Stimulated activated CD8-positive, alpha-beta memory T cell treated with anti-CD3 and anti-CD28 coated beads, Interleukin-15, amount 100 ng/mL, for 1 hour (primary cell): ENCODE measurements around the gene ZNF778.

Source experiments
- DNase-seq: peaks from one replicate; pipeline ENCODE4 v3.0.0-alpha.2; 2020; ENCODE audit warnings: low read depth

ZNF778 gene

DNA sequence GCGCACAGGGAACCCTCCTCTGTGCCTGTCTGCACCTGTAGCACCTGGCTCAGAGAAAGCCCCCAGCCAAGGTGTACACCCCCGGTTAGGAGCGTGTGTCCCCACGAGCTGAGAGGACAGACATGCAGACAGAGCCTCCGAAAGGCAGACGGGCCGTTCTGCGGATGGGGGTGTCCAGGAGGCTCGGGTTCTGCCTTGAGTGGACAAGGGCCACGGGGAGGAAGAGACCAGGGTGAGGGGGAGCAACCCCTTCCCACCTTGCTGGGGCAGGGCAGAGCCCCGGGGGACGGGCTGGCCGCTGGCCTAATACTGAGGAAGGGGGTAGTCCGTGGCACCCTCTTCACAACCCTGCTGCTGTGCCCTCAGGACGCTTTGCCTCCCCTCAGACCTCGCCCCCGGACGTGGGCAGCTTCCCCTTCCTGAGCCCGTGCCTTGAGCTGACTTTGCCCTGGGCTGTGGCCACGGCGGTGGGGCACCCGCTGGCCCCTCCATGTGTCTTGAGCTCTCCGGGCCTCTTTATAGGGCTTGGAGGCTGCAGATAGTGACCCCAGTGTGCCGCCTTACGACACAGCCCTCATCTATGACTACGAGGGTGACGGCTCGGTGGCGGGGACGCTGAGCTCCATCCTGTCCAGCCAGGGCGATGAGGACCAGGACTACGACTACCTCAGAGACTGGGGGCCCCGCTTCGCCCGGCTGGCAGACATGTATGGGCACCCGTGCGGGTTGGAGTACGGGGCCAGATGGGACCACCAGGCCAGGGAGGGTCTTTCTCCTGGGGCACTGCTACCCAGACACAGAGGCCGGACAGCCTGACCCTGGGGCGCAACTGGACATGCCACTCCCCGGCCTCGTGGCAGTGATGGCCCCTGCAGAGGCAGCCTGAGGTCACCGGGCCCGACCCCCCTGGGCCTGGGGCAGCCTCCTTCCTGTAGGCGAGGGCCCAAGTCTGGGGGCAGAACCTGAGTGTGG, 22.9 kb upstream of the ZNF778 start:
- DNase-seq = no peak

DNA sequence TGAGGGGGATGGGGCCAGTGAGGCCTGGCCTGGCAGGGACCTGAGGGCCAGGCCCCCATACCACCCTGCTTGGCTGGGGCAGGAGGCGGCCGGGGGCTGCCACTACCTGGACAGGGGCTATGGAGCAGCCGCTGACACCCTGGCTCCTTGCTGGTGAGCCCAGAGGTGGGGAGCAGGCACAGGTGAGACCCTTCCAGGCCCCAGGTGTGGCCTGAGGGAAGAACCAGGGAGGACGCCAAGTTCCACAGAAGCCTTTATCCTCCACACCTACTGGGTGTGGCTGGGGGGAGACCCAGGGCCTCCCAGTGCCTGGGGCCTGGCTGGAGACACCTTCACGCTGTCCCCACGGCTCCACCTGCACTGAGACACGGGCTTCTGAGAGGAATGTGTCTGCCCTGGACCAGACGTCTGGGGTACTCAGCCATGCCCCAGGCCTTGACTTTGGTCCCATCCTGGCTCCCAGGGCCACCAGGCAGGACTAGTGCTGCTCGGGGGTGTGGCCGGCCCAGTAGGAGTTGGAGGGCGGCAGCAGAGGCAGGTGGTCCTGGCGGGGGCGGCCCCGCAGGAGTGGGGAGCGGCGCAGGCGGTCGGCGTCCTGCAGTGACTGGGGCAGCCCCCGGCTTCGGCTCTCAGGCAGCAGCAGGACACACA, 21.9 kb upstream of the ZNF778 start:
- DNase-seq = no peak

DNA sequence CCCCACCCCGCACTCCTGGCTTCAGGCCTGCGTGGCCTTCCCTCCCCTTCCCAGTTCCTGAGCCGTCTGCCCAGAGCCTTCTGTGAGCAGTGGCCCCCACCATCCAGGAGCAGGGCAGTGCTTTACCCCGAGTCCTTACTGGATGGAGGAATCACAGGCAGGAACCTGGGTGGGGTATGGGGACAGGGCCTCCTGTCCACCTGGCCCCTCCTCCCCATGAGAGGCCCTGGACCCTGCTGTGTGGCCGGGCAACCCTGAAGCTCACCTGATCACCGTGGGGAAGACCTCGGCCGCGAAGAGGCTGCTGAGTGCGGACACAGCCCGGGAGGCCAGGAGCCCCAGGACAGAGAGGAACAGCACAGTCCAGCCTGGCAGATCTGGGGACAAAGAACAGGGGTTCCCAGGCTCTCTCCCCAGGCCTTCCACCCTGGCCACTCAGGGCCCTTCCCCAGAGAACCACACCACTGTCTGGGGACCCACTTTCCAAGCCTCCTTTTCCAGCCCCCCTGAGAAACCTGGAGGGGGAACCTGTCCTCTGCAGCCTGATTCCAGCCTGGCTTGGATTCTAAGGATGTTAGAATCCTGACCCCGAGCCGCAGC, 20.4 kb upstream of the ZNF778 start:
- no peak for DNase-seq

DNA sequence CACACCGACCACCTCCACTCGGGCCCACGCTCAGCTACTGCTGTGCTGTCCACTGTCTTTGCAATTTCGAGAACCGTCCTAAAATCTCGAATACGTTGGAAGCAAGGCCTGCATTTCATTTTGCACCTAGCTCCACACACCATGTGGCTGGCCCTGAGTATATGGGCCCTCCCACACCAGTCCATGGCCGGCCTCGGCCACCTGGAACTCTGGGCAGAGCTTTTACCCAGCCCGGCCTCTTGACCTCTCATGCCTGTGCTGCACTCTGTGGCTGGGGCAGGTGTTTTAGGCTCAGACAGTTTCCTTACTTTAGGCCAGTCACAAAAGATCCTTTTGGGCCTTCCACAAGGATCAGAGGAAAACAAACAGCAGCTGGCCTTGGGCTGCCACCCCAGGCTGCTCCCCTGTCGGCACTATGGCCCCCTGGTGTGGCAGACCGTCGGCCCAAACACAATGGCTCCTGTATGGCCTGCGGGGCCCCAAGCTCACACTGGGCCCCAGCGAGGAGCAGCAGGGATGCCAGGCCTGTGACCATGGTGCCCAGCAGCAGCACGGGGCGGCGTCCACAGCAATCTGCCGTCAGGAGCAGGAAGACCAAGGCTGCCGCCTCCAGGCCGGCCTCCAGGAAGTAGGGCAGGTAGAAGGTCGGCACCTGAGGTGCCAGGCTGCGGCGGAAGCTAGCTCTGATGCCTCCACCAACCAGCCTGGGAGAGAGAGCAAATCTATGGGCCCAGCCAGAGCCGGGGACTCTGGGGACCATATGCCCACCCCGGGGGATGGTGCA, 19.7 kb upstream of the ZNF778 start:
- no peak for DNase-seq

DNA sequence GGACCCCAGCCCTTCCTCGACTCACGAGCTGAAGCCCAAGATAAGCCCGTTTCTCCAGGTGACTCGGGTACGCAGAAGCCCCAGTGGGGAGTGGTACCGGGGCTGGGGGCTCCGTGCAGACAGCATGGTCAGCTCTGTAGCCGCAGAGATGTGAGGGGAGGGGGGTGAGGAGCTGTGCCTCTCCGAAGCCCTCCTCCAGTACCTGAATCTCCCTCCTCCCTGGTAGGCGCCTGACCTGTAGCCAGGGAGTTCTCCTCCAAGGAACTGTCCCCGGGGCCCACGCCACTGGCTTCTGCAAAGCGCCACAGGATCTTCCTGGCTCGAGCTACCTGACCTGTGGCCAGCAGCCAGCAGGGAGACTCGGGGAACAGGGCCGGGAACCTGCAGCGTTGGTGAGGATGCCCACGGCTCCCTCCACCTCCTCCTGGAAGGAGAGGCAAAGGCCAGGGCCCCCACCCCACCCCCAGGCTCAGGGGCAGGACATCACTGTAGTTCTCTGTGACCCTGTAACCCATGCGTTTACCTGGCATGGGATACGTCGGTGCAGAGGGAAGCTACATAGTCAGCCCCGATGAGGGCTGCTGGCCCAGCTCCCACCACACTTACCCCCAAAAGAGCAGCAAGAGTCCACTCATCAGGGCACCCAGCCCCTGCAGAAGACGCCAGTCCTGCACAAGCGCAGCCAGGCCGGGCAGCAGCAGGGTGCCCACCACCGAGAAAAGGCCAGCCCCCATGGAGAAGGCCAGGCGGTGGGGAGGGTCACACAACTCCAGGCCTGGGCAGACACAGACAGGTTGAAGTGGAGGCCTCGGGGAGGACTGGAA, 18.9 kb upstream of the ZNF778 start:
- DNase-seq = no peak

DNA sequence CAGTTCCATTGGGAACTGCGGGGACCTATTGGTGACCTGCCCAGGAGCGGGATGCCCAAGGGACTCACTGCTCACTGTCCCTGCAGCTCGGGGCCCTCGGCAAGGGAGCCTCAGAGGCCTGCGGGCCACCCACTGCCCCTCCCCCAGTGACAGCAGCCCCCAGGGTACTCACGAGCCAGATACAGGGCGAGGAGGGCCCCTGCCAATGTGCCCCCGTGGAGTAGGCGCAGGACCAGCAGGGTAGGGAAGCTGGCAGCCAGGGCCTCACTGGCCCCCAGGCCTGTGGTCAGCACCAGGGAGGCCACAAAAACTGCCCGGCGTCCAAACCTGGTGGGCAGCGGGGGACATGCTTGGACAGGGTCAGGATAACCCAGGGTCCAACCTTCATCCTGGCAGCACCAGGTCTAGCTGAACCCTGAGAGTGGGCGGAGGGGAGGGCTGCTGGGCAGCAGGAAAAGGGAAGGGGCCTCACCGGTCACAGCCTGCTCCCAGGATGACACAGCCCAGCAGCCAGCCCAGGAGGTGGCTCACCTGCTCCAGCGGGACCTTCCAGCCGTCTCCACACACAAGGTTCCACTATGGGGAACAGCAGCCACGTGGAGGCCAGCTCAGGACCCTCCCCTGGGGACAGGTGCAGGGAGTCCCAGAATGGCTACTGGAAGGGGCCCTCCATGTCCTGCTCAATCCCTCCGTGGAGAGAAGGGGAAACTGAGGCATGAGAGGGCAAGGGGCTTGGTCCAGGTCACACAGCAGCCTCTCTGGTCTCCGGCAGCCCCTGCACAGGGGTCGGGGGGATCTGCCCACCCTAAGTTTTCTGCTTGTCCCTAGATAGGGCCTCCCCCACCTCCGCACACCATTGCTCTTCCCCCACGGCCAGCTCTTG, 18.0 kb upstream of the ZNF778 start:
- no peak for DNase-seq

DNA sequence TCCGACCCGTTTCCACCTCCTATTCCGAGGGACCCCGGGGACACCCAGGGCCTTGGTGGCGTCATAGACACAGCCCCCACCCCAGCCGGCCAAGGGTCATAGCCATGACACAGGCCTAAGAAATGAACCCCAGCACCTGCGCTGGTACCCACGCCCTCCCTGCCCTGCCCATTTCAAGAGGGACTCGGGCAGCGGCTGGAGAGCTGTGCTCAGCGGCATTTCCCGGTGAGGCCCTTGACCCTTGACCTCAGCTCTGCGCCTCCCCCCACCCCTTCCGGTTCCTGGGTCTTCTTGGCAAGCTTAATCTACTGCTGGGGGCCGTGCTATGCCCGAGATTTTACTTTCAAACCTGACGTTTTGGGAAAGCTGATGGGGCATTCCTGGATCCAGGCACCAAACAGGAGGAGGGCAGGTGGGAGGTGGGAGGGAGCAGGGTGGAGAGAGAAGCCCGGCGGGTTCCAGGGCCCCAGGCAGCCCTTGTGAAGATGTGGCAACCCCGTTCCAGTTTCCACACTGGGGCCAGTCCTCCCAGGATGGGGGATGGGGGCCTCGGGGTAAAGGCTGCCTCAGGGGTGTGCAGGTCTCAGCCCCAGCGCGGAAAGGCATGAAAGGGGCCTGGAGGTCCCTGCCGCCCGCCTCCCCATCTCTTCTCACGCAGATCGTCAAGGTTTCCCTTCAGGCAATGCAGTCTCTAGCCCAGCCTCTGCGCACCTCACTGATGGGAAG, 17.2 kb upstream of the ZNF778 start, which contains the start of gene SLC22A31:
Gene SLC22A31 (minus strand): TSS at position 414 of the 726 bp plus-strand sequence. CDS start 36 bp downstream, at position 378.
- no peak for DNase-seq

DNA sequence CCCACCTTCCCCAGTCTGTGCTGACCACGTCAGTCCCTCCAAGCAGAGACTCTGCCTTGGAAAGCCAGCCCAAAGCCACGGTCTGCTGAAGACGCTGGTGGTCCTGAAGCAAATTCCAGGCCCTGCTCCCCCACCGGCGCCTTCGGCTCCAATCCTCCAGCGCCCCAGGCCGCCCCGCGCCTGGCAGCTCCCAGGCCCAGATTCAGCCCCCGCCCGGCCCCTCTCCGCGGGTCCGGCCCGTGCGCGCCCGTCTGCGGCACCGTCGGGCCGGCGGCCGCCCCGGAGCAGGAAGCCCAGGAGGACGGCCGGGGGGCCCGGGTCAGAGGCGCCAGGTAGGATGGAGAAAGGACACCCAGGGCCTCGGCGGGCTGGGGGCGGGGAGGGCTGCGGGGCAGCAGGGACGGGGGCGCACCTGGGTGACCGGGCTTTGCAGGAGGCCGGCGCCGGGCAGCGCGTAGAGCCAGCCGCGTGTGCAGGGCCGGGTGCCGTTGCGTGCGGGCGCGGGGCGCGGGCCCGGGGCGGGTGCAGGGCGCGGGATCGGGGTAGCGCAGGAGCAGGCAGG, 16.6 kb upstream of the ZNF778 start:
- DNase-seq = no peak

DNA sequence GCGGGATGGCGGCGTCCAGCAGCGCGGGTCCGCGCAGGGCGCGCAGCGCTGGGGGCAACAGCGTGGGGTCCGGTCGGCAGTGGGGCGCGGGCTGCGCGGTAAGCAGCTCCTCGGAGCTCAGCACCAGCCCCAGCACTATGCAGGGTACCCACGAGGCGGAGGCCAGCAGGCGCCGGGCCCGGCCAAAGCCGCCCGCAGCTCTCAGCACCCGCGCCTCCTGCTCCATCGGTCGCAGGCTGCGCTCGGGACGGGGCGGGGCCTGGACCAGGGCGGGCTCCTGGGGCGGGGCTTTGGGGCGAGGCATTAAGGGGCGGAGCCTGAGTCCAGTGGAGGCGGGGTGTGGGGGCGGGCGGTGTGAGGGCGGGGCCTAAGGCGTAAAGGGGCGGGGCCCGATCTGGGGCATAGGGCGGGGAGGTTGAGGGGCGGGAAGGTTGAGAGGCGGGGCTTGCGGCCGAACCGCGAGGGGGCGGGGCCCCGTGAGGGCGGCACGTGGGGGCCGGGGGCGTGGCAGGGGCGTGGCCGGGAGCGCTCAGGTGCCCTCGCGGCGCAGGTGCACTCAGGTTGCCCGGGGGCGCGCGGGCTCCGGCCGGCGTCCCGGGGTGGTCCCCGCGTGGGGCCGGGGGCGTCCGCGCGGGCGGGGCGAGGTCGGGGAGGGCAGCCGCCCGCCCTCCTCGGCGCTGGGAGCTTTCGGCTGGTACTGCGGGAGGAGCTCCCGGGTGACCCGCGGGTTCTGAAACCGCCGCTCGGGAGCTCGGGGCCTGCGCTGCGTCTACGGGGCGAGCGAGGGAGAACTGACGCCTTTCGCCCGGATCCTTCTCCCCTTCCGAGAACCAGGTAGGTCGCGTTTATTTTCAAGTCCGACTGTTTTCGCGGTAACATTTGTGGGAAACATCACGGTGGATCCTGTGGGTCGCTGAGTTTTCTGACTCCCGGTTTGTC, 15.8 kb upstream of the ZNF778 start:
- DNase-seq = peak; percentile 49

DNA sequence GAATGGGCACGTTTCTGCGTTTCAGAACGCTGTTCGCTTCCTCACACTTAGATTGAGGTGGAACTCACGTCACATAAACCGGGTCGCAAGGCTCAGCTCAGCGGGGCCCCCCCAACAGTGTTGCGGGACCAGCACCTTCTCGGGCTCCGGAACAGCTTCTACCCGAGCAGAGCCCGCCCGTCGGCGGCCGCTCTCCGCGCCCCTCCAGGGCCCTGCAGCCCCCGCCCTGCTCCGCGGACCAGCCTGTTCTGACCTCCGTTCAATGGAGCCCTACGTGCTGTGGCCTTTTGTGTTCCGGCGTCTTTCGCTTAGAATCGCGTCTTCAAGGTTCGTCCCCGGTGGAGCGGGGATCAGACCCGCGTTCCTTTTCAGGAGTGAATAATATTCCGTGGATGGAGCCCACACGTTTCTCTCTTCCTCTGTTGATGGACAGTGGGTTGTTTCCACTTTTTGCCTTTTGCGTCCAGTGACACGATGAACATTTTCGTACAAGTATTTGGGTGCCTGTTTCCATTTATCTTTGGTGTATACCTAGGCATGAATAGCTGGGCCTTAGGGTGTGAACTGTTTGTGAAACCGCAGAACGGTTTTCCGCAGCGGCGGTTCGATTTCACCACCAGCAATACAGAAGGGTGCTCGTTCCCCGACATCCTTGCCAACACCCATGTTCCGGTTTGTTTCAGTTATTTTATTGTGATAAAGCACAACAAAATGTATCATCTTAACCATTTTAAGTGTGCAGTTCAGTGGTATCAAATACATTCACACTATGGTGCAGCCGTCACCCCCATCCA, 14.9 kb upstream of the ZNF778 start:
- no peak for DNase-seq

DNA sequence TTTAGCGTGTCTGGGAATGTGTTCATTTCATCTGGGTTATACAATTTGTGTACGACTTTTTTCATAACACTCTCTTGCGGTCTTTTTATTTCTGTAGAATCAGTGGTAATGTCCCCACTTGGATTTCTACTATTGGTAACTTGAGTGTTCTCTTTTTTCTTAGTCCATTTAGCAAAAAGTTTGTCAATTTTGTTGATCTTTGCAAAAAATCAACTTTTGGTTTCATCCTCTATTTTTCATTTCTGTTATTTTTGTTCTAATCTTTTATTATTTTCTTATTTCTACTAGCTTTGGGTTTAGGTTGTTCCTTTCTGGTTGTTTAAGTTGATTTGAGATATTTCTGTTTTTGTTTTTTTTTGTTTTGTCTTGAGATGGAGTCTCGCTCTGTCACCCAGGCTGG, 9.5 kb upstream of the ZNF778 start:
- no peak for DNase-seq

DNA sequence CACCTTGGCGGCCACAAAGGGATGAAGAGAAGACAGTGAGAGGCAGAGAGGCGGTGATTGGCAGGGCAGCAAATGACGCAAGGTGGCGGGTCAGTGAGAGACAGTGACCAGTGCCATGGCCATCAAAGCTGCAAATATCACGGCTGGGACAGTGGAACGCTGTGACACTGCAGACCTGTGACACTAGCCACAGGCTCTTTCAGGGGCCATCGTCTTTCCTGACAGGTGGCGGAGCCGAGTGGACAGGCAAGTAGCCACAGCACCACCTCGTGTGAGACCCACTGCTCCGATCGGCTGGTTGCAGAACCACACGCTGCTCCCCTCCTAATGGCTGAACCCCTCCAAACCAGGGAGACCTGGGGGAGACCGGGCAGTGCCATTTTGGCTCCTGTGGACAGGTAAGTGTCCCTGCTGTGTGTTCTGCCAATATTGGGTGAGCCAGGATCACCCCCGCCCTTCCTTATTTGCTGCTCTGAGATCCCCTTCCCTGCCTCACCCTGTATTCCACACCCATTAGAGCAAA, 7.9 kb upstream of the ZNF778 start:
- DNase-seq = no peak

DNA sequence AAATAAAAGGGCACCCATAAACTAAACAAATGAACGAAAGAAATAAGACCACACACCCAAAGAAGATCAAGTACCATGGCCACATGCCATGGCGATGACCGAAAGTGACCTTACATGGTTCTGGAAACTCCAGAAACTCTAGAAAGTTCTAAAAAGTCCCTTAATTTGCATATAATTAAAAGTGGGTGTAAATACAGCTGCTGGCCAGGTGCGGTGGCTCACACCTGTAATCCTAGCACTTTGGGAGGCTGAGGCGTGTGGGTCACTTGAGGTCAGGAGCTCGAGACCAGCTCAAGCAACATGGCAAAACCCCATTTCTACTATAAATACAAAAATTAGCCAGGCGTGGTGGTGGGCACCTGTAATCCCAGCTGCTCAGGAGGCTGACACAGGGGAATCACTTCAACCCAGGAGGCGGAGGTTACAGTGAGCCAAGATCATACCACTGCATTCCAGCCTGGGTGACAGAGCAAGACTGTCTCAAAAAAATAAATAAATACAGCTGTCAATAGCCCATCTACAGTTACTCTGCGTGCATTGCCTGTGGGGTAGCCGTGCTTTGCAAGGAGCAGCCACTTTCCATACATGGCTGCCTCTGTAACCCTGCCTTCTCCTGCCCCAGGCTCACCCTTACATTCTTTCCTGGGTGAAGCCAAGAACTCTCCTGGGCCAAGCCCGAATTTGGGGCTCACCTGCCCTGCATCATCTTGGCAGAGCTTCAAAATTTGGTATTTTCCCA, 7.2 kb upstream of the ZNF778 start:
- DNase-seq = no peak

DNA sequence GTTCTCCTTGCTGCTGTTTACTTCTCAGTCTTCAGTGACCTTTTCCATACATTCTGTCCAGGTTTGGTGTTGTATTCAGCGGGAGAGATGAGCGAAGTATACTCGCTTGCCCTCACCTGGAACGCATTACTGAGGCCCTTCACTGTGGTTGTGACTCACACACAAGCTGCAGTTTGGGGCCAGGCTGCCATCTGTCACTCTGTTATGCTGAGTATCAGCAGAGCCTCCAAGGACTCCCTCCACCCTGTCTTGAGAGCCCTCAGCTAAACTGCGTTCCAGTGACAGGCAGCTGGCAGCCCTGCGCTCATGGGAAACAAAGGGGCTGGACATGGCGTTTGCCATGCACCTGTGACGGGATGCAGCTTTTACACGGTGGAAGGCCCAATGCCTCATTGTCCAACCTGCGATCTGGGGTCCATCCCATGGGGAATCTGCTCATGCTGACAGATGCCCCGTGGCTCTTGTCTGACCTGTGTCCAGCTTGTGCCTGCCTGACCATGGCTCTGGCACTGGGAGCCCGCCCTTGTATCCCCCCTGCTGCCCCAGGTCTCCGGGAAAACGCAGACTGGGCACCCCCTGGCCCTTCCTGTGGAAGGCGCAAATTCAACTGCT, 6.5 kb upstream of the ZNF778 start:
- DNase-seq = no peak

DNA sequence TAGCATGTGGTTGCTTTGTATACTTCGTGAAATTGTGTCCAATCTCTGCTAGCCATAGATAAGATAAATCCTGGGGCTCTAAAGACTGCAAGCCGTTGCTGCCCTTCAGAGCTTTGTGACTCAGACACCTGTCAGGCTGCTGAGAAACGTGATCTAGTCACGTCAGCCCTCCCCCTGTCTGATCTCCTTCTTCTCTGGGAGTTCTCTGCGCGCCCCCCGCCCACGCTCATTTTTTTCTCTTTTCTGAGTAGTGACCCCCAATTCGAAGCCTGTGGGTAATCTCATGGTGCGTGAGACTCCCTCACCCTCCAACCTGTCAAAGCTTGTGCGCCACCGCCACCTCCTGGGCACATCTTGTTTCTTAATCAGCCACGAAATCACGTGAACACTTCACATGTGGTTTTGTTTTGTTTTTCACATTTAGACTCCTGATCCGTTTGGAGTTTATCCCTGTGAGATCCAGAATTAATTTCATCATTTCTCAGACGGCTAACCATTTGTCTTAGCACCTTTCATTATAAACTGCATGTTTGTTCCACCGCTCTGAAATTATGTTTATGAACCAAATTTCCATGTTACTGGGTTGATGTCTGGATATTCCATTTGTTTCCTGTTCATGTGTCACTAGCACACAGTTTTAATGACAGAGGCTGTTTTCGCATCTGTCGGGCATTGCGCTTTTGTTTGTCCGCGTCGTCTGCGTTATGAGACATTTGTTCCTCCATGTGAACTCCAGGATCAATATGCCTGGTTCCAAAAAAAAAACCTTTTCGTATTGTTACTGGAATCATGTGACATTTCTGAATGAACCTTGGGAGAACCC, 977 bp upstream of the ZNF778 start:
- DNase-seq = peak; percentile 72
